Measurements from ENCODE around the gene NAP1L4. TPM values are rescaled to one million over a fixed set of nuclear protein-coding genes. Genes with fewer than 3 reads are reported as not detected.

Gene NAP1L4
- polyA plus RNA-seq, 1 of the 3 experiments (the other 2 are of a cell fraction), result 104 TPM

DNA sequence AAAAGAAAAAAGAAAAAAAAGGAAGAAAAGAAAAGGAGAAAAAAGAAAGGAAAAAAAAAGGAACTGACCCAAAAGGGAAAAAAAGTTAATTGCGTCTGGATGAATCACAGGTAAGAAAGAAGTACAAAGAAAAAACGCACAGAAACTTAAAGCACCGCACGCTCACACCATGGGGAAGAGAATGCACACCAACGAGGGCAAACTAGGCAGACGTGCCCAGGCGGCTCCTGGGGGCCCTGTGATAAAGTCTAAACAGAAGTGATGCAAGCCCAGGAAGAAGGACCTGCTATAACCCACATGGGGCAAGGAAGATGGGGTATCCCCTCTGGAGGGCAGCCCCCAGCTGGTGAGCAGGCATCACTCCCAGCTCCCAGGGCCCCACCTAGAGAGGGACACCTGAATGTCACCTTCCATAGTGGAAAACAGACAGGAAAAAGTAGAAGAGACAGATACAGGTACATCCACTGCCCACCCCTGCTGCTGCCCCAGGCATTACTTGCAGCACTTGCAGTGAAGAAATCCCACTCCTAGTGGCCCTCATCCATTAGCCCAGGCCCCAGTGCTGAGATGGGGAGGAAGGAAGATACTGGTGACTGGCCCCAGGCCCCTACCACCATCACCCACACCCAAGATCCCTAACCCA lies 28.9 kb downstream of the NAP1L4 start:
- Histone ChIP-seq H4K20me1 (ENCODE audit: insufficient read depth) (no peaks in the 10 kb centered on the region), H3K4me3 (ENCODE audit: low read depth in 2 of 2, low read length in 1 of 2) (no peak overlapping the region), H3K36me3 (replicated peaks in 1 of 2; ENCODE audit: control insufficient read depth in 1 of 2, insufficient read depth in 2 of 2, low read length in 1 of 2) (peaks cover 76 to 80% of the 10 kb centered on the region in 2 experiments), H3K9ac (no peak overlapping the region), H3K9me3 (no peaks in the 10 kb centered on the region), H3K27me3 (ENCODE audit: insufficient read depth) (no peaks in the 10 kb centered on the region), H3K4me1 (ENCODE audit: control insufficient read depth in 1 of 2, insufficient read depth in 2 of 2, low read depth in 1 of 2, low read length in 1 of 2) (no peaks in the 10 kb centered on the region), H3K4me2 (no peak overlapping the region), H3K9me2 (no peaks in the 10 kb centered on the region), H3F3A (replicated peaks; ENCODE audit: insufficient read depth) (peaks cover 5% of the 10 kb centered on the region), H3K79me2 (ENCODE audit: insufficient read depth) (peaks cover 69% of the 10 kb centered on the region; the same call in 1 of the 2 replicates), H3K27ac (ENCODE audit: low read depth in 2 of 2, low read length in 1 of 2) (no peak overlapping the region), H2AFZ (ENCODE audit: low read depth) (no peak overlapping the region)
- POLR2A ChIA-PET, result interaction anchor here (0.6 kb wide), 1 partner anchor 15 kb away, joined by 3 read pairs; no protein-coding TSS in a partner anchor
- no peak for DNase-seq
- TF ChIP-seq EZH2phosphoT487 (IDR thresholded peaks at IDR 0.05; ENCODE audit: borderline replicate concordance, low read depth), result no peak
- CTCF ChIA-PET, result interaction anchor here (1.2 to 3.4 kb wide), 2 partner anchors 18 to 128 kb away, joined by 3 to 9 read pairs; no protein-coding TSS in a partner anchor
- WGBS (ENCODE audit: low lambda C conversion rate), result 98% methylated on average over 7 of the region's 7 CpGs

- WGBS (ENCODE audit: low lambda C conversion rate), result 95% methylated on average over 5 of the region's 5 CpGs
- no peaks in the 10 kb centered on the region for H3K9me3 ChIP-seq
- ChIA-PET CTCF (interaction anchor here (1.1 to 3.4 kb wide), 5 partner anchors 14 to 429 kb away, joined by 3 to 10 read pairs (median 6); no protein-coding TSS in a partner anchor), POLR2A (no interaction called here)
- no peak overlapping the region for H3K9ac ChIP-seq
- TF ChIP-seq CHD2 (IDR thresholded peaks at IDR 0.05; ENCODE audit: low read length, partially characterized antibody) (no peak), TCF12 (IDR thresholded peaks at IDR 0.05) (no peak), RFX5 (IDR thresholded peaks at IDR 0.05; ENCODE audit: low read length) (no peak), NFIC (IDR thresholded peaks at IDR 0.05; ENCODE audit: borderline replicate concordance) (no peak), SIN3A (IDR thresholded peaks at IDR 0.05; ENCODE audit: borderline replicate concordance, low read depth, low read length) (no peak), CTCF (IDR thresholded peaks at IDR 0.05) (no peak), MAX (IDR thresholded peaks at IDR 0.05; ENCODE audit: low read depth) (no peak), FOSL2 (IDR thresholded peaks at IDR 0.05; ENCODE audit: borderline replicate concordance, low read depth) (no peak), RAD21 (IDR thresholded peaks at IDR 0.05; ENCODE audit: low read length) (no peak), TEAD4 (IDR thresholded peaks at IDR 0.05; ENCODE audit: borderline replicate concordance, insufficient read depth) (no peak), GATA2 (CRISPR knock-in tag; IDR thresholded peaks at IDR 0.05) (no peak)
- TF ChIP-seq, protein P1, sequence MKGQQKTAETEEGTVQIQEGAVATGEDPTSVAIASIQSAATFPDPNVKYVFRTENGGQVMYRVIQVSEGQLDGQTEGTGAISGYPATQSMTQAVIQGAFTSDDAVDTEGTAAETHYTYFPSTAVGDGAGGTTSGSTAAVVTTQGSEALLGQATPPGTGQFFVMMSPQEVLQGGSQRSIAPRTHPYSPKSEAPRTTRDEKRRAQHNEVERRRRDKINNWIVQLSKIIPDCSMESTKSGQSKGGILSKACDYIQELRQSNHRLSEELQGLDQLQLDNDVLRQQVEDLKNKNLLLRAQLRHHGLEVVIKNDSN (IDR thresholded peaks at IDR 0.05; ENCODE audit: borderline replicate concordance, low read depth), result no peak
- H3K9me2 ChIP-seq, result no peaks in the 10 kb centered on the region
- H4K20me1 ChIP-seq (ENCODE audit: insufficient read depth), result no peaks in the 10 kb centered on the region
- H3K27ac ChIP-seq (ENCODE audit: low read depth in 2 of 2, low read length in 1 of 2), result no peak overlapping the region
- H3K4me2 ChIP-seq, result no peak overlapping the region
- no peaks in the 10 kb centered on the region for H3K27me3 ChIP-seq (ENCODE audit: insufficient read depth)
- H2AFZ ChIP-seq (ENCODE audit: low read depth), result no peak overlapping the region
- no peak overlapping the region for H3K4me3 ChIP-seq (ENCODE audit: low read depth in 2 of 2, low read length in 1 of 2)
- peaks cover 57% of the 10 kb centered on the region; the same call in 1 of the 2 replicates for H3K79me2 ChIP-seq (ENCODE audit: insufficient read depth)
- no peaks in the 10 kb centered on the region for H3K4me1 ChIP-seq (ENCODE audit: control insufficient read depth in 1 of 2, insufficient read depth in 2 of 2, low read depth in 1 of 2, low read length in 1 of 2)
- peaks cover 5% of the 10 kb centered on the region for H3F3A ChIP-seq (replicated peaks; ENCODE audit: insufficient read depth)
- no peak for DNase-seq
- peaks cover 82 to 84% of the 10 kb centered on the region in 2 experiments for H3K36me3 ChIP-seq (replicated peaks in 1 of 2; ENCODE audit: control insufficient read depth in 1 of 2, insufficient read depth in 2 of 2, low read length in 1 of 2)
Observed at GRCh38 chr11:2961080-2961479, 31.0 kb downstream of the NAP1L4 start.

Measured in SK-N-SH (cell line).